Epidermal melanocyte (primary cell): ENCODE results near the gene CIART.
"Not testable (repeated sequence)": the region's sequence is repeated elsewhere in the genome, so short reads cannot be mapped to it uniquely, and the experiment has no call there.

Experiments used
- DNase-seq: peaks from one replicate; pipeline ENCODE4 v3.0.0; 2011; ENCODE audit warnings: low spot score; ENCODE audit not compliant: insufficient read length

The CIART gene

DNA sequence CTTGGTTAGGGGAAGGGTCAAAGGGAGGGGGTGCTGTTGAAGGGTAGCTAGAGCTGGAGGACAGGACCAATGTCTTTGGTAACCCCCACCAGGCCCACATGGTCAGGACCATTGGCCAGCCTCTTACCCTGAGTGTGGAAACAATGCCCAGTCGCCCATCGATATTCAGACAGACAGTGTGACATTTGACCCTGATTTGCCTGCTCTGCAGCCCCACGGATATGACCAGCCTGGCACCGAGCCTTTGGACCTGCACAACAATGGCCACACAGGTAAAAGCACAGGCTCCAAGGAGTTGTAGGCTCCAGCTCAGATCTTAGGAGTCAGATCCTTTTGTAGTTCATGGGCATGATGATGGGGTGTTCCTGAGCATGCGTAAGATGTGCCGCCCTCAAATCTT, 21.0 kb upstream of the CIART start:
- no peak for DNase-seq

DNA sequence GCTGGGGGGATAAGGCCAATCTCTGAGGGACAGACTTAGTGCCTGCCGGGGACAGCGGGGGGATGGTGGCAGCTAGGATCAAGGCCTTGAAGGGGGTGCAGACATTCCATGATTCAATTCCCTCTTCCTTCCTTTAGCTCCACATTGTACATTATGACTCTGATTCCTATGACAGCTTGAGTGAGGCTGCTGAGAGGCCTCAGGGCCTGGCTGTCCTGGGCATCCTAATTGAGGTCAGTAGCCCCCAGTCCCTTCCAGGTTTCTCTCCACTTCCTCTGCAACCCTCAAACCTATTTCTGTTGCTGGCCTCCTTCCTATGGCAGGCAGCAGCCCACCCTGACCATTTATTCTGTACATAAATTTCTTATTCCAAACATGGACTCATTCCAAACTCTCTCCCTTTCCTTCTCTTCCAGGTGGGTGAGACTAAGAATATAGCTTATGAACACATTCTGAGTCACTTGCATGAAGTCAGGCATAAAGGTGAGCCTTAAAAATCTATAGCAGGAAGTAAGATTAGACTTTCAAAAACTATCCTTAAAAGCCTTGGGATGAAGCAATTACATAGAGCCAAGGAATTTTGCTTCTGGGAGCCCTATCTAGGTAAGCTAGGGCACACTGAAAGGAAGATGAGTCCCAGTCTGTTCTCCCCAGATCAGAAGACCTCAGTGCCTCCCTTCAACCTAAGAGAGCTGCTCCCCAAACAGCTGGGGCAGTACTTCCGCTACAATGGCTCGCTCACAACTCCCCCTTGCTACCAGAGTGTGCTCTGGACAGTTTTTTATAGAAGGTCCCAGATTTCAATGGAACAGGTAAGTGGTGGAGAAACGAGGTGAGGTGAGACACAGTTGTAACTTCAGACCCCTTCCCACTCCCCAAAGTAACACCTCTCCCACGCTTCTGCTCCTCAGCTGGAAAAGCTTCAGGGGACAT, 19.7 kb upstream of the CIART start:
- no peak for DNase-seq

DNA sequence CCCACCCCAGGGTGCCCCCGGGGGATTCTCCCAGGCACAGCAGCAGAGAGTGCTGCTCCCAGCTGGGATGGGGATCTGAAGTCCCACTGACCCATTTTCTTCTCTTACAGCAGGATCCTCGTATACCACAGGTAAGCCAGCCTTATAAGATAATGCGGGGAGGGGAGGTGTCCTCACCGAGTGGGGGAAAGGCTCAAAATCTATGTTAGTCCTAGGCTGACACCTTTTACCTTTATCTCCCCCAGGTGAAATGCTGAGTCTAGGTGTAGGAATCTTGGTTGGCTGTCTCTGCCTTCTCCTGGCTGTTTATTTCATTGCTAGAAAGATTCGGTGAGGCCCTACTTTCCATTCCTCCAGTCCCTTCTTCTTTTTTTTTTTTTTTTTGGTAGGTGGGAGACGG, 18.8 kb upstream of the CIART start:
- DNase-seq = no peak

DNA sequence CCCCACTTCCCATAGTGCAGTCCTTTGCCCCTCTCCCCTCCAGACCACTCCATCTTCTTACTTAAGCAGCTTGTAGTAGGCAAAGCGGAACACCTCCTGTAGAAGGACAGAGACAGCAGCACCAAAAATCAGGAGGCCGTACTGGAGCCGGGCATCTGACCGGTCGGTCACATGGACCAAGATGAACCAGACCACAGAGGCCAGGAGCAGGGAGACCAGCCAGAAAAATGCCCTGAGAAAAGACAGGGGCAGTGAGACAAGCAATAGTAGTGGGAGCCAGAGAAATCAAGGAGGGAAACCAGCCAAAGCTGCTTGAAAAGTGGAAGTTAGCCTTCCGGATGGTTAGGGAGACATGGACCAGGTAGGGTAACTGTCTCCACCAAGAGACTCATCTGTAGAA, 14.5 kb upstream of the CIART start:
- no peak for DNase-seq

DNA sequence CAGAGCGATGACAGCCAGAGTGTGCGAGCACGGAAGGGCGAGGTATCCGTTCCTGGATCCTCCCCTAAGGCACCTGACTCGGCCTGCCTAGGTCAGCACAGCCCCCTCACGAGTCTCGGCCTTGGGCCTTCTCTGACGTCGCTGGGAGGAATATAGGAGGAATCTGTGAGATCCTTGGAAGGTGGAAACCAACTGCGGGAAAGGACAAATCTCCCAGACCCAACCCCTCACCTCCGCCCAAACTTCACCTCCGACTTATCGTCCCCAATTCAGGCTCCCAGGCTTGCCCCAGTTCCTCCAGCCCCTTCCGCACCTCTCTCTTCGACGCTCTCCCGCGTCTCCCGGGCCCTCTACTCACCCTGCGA, 14.0 kb upstream of the CIART start:
- no peak for DNase-seq

DNA sequence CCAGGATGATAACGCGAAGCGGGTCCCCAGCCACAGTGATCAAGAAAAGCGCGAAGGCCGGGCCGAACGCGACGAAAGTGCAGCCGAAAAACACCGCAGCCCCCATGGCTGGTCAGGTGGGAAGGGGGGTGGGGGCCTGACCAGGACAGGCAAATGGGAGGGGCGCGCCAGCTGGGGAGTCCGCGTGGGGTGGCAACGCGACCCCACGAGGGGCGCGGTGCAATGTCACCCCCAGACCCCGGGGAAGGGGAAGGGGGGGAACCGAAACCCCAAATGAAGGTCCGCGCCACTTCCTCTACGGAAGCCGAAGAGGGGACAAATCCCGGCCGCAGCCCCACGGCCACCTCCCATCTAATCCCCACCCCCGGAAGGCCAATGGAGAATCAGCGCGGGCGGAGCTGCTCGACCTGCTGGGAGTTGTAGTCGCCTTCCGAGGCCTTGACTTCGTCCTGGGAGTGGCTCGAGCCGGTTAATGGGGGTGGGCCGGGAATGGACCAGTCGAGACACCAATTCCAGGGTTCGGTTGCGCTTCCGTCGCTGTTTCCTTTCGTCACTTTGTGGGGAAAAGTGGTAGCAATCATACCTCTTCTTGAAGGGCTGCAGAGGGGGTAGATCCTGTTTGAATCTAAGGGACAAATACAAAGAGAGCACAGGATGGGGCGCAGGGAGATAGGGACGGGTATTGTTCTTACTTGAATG, 13.5 kb upstream of the CIART start, which contains the start of gene APH1A:
TSS of gene APH1A (minus strand) at position 312 of the 699 bp plus-strand sequence. CDS start at position 106, 206 bp downstream.
- peak; percentile 97 for DNase-seq

DNA sequence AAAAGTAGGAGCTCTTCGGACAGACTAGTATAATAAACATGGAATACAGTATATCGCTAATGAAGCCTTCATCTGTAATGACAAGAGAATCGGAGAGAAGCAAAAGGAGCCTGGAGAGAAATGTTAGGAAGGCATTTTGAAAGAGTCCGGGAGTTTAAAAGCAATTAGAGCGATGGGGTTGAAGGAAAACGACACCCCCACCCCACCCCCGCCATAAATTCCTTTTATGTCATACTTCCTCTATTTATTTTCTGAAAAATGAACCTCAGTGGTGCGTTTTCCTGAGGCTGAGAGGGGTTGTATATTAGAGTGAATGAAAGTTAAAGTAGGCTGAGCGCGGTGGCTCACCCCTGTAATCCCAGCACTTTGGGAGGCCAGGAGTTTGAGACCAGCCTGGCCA, 12.9 kb upstream of the CIART start:
- DNase-seq = no peak

DNA sequence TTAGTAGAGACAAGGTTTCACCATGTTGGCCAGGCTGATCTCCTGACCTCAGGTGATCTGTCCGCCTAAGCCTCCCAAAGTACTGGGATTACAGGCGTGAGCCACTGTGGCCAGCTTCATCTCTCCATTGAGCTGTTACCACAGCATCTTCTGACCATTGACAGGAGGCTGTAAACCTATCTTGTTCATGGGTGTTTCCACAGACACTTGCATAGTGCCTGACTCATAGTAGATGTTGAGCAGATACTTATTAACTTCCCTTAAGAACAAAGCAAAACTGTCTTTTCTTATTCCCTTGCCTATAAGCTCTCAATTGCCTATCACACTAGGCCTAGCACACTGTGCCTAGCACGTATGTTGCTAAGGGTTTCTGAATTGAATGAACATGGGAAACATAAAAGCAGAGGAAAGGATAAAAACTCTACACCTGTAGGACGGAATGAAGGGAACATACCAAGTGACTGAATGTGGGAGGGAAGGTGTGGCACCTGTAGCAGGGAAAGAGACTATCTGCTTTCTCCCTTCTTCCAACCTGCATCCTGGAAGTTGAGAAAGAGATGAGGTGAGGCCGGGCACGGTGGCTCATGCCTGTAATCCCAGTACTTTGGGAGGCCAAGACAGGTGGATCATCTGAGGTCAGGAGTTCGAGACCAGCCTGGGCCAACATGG, 10.9 kb upstream of the CIART start:
- no peak for DNase-seq

DNA sequence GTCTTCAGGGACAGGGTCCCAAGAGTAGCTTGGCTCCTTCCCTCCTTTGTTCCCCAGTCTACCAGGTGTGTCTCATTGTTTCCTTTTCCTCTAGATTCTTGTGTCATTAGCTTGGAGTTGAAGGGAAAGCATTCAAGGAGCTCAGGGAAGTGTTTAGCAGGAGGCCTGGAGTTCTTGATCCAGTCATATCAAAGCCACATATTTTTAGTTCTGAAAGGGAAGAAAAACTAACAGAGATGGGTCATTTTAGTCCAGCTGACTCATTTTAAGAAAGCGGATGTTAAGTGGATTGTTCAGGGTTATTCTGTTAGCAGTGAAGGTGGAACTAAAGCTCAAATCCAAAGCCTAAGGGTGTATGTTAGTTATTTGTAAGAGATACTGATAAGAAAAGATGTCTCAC, 9.0 kb upstream of the CIART start:
- DNase-seq = no peak

DNA sequence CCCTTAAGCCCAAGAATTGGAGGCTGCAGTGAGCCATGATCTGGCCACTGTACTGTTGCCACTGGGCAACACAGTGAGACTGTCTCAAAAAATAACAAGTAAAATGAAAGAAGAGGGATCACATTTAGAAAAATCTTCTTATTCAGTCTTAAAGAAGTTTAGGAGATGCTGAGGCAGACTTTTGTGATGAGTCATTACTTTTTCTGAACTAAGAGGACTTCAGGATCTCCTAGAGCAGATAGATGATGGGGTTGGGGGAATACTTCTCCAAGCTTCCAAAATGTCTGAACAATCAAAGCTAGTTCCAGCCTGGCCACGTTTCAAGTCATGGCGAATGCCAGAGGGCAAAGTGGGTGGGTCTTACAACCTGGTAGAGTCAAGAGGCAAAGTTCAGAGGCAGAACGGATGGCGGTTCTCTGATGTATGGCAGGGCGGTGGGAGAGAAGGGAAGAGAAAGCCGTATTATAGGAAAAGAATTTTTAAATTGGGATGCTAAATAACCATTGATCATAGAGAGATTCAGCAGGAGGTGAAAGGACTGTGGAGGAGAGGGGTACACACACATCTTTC, 2.1 kb upstream of the CIART start:
- no peak for DNase-seq

DNA sequence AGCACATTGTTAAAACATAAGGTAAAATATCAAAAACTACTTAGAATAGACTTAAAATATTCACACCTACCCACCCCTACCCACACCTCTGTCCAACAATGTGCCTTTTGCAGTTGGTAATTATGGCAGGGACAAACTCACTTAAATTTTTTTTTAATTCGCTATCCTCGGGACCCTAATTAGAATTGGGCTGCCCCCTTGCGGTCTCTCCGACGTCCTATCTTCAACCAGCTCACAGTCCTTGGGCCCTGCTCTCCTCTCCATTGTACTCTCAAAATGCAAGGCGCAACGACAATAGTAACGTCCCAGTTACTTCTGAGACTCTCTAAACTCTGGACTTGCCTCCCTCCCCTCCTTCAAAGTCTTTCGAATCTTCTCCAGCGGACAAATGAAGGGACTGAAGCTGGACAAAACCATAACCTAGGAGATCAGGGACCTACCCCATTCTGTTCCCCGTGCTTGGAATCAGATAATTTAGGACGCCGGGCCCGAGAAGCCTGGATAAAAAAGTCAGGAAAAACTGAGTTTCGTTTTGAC, 1.1 kb upstream of the CIART start:
- no peak for DNase-seq

DNA sequence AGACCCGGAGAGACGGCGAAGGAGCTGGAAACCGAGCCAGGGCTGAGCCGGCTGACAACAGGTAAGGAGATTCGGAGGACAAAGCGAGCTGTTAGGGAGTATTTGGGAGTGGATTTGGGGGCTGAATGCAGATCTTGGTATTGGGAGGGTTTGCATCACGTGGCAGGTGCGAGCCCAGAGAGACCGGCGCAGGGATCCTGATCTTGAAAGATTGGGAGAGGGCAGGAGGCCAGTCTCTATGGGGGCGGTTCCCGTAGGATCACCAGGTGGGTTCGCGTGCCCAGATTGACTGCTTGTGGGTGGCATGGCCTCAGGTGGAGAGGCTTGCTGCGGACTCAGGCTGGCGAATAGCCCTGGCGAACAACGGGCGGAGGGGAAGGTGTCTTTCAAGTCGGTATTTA, 204 bp downstream of the CIART start:
- no peak for DNase-seq

DNA sequence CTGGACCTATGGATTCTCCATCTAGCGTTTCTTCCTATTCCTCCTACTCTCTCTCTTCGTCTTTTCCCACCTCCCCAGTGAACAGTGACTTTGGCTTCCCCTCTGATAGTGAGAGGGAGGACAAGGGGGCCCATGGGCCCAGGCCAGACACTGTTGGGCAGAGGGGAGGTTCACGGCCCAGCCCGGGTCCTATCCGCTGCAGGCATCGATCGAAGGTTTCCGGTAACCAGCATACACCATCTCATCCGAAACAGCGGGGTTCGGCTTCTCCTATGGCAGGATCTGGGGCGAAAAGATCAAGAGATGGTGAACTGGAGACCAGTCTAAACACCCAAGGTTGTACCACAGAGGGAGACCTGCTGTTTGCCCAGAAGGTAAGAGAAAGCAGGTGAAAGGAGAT, 906 bp downstream of the CIART start:
- no peak for DNase-seq

DNA sequence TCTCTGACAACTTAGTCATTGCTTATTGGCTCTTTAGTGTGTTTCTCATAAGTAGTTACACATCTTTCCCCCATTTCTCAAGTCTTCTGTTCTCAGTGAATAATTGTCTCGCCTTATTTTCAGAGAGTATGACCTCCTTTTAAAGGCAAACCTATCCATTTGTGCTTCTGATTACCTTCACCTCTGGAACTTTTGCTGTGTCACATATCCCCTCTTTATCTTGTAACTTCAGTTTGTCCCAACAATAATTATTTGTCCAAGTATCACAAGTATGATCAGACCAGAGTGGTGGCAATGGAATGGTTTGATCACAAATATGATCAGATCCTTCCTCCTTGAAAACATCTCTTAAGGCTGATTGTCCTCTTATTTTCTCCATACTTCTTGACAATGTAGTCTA, 6.0 kb downstream of the CIART start:
- DNase-seq = no peak

DNA sequence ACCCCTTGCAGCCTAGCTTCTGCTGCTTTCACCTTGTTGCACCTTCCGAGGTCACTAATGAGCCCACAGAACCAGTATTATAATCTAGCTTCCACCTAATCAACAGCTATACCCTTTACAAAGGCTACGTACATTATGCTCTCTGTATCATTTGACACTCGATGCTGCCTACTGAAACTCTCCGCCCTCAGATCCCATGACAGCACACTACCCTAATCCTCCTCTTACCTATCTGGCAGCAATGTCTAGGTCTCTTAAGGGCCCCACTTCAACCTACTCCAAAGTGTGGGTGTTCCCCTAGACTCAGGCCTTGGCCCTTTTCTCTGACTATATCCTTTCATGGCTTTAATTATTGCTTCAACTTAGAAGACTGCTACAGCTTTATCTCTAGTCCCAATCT, 6.5 kb downstream of the CIART start:
- DNase-seq = no peak

DNA sequence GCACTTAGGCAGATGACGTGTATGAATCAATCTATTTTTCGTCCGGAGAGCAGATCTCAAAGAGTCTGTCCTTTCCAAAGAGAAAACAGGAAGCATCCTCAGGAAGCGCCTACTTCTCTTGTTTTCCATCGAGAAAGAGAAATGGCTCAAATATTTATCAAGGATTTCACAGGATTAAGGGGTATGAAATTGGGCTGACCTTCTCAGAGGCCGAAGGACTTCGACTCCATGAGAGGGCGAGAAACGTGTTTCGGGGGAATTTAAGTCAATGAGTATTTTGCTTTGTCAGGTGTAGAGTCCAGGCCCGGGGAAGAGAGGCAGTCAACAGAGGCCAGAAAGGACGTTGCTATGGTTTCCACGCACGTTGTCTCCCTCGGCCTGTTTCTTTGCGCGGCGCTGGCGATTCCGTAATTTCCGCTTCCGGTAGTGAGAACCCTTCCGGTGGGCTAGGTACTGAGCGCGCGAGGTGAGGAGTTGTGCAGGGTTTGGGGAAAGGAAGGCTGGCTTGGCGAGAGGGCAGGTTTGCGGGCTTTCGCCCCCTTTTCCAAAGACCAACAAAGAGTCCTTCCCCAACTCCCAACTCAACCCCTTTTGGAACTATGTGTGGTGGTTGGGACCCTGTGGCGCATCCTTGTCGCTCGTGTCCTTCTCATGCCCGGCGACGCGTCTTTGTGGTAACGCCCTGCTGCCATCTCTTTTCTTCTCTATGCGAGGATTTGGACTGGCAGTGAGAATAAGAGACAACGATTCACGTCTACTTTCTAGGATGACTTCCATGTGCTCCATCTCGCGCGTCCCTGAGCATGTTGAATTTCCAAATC, 11.3 kb downstream of the CIART start, which contains the start of gene MRPS21:
TSS of gene MRPS21 (plus strand) at position 429 of the 821 bp plus-strand sequence. CDS start 506 bp downstream, outside the sequence.
- DNase-seq = peak; percentile 68

DNA sequence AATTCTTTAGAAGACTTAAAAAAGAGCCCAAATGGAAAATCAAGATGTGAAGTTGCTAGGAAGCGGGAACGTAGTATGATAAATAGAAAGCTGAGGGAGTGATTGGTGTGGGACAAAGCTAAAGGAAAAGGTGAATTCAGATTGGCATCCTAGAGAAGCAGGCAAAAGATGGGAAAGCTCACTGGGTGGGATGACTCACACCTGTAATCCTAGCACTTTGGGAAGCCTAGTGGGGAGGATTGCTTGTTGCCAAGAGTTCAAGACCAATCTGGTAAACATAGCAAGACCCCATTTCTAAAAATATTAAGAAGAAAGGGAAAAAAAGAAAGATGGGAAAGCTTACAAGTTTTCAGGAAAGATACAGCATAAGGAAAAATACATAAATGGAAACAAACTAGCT, 13.1 kb downstream of the CIART start:
- no peak for DNase-seq

DNA sequence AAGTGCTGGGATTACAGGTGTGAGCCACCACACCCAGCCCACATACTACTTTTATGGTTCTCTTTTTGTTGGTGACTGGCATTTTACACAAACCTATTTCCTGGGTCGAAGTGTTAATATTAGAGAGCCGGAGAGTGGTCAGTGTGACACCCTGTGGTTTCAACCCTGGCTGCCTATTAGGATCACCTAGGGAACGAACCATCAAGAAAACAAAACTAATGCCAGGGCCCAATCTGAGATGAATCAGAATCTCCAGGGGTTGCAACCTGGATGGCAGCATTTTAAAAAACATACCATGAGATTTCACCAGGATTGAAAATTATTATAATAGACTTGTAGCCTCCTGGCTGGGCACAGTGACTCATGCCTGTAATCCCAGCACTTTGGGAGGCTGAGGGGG, 17.4 kb downstream of the CIART start:
- no peak for DNase-seq

DNA sequence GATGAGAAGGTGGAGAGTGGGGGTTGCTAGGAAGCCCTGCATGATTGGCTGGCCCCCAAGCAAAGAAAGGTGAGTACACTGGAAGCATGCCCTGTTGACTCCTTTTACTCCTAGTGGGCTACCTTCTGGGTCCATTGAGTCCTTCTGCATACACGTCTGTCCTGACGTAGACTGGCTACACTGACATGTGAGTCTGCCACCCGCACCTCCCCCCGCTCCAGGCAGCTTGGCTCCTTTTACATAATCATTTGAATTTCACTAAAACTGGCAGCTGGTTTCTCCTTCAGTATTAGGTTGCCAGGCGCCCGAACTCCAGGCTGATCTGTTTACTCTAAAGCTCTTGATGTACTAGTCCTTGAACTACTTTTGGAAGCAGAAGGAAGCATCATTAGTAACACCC, 20.0 kb downstream of the CIART start:
- no peak for DNase-seq

DNA sequence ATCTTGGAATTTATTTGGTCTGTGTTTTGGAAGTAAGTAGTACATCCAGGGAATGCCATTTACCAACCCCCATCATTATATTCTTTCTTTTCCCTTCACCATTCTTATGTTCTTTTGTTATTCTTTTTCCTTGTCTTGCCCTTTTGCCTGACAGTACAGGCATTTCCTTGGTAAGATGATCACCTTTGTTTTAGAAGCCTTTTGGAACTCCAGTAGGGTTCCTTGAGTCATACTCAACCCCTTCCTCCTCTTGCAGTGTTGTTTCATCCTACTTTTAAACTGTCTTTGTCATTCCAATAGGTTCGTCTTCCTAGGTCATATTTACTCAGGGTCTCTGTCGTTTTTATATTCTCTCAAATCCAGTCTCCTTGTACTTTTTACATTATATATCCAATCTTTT, 20.5 kb downstream of the CIART start:
- DNase-seq = no peak

DNA sequence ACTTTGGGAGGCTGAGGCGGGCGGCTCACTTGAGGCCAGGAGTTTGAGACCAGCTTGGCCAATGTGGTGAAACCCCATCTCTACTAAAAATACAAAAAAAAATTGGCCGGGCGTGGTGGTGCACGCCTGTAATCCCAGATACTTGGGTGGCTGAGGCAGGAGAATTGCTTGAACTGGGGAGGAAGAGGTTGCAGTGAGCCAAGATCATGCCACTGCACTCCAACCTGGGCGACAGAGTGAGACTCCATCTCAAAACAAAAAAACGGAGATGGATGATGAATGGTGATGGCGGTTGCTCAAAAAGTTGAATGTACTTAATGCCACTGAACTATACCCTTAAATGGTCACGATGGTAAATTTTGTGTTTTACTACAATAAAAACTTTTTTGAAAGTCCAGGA, 26.2 kb downstream of the CIART start:
- not testable (repeated sequence) for DNase-seq
